Smooth muscle cell (in vitro differentiated cells): ENCODE measurements around the gene FGD4. TPM values are rescaled to one million over a fixed set of nuclear protein-coding genes. Genes with fewer than 3 reads are reported as not detected.
"Not testable (repeated sequence)": the region's sequence is repeated elsewhere in the genome, so short reads cannot be mapped to it uniquely, and the experiment has no call there.

Experiments used
- DNase-seq: peaks from one replicate; lab custom pipeline; 2025; ENCODE audit not compliant: unreplicated experiment; lab: John Stamatoyannopoulos, UW
- H2AFZ ChIP-seq: fragments of 200-600 bp; sonication (generic); 2 replicates; pipeline ENCODE4 v1.6.0; 2016; ENCODE audit warnings: antibody characterized with exemption, low read depth, mild to moderate bottlenecking
- H3F3A ChIP-seq: fragments of 200-600 bp; sonication (generic); 2 replicates; pipeline ENCODE4 v1.6.0; 2017; ENCODE audit warnings: antibody characterized with exemption, low read depth
- H3K27ac ChIP-seq: fragments of 200-600 bp; sonication (generic); 2 replicates; pipeline ENCODE4 v1.5.1; 2016; ENCODE audit warnings: low read depth, mild to moderate bottlenecking
- H3K27me3 ChIP-seq: fragments of 200-600 bp; sonication (generic); 2 replicates; pipeline ENCODE4 v1.6.1; 2016; ENCODE audit warnings: low read depth, mild to moderate bottlenecking
- H3K36me3 ChIP-seq: fragments of 200-600 bp; sonication (generic); 2 replicates; pipeline ENCODE4 v1.5.1; 2016; ENCODE audit warnings: low read depth
- H3K4me1 ChIP-seq: fragments of 200-600 bp; sonication (generic); 2 replicates; pipeline ENCODE4 v1.5.1; 2016; ENCODE audit warnings: low read depth
- H3K4me2 ChIP-seq: fragments of 200-600 bp; sonication (generic); 2 replicates; pipeline ENCODE4 v1.6.0; 2016; ENCODE audit warnings: mild to moderate bottlenecking
- H3K4me3 ChIP-seq: fragments of 200-600 bp; sonication (generic); 2 replicates; pipeline ENCODE4 v1.5.1; 2016; ENCODE audit warnings: mild to moderate bottlenecking
- H3K79me2 ChIP-seq: fragments of 200-600 bp; sonication (generic); 2 replicates; pipeline ENCODE4 v1.6.0; 2016; ENCODE audit warnings: low read depth, mild to moderate bottlenecking
- H3K9ac ChIP-seq: fragments of 200-600 bp; sonication (generic); 2 replicates; pipeline ENCODE4 v1.6.0; 2016; ENCODE audit warnings: low read depth
- H3K9me3 ChIP-seq: fragments of 200-600 bp; sonication (generic); replicated peaks from 2 replicates; pipeline ENCODE4 v1.5.1; 2016; ENCODE audit warnings: low read depth
- H4K20me1 ChIP-seq: fragments of 200-600 bp; sonication (generic); 2 replicates; pipeline ENCODE4 v1.6.0; 2016; ENCODE audit warnings: low read depth
- WGBS: methylation state at CpG from one replicate; pipeline ENCODE4 v1.1.7; 2016; ENCODE audit warnings: low lambda C conversion rate; 5-methylcytosine and 5-hydroxymethylcytosine counted together
- polyA plus RNA-seq: library from polyadenylated mRNA; unstranded; fragments of >200 nt; fragmentation: Nextera tagmentation; extraction: Ambion mirVana; gene quantifications from 2 replicates; pipeline ENCODE4 v1.2.1, GENCODE V29; 2016
- total RNA-seq: library from RNA; depleted of rRNA; stranded (reverse); fragments of >200 nt; gene quantifications from 2 replicates; pipeline ENCODE4 v1.2.3, GENCODE V29; 2014
- TF ChIP-seq, protein P1 (sequence below): fragments of 200-600 bp; sonication (generic); IDR thresholded peaks from 2 replicates; pipeline ENCODE4 v1.5.1; 2017; ENCODE audit warnings: borderline replicate concordance, mild to moderate bottlenecking, antibody characterized with exemption; ENCODE audit not compliant: insufficient read depth, poor library complexity, severe bottlenecking

Gene FGD4
- total and polyA plus RNA-seq, 2 experiments from 2014 or later, result 0.42 to 5.8 TPM

- TF ChIP-seq, protein P1, sequence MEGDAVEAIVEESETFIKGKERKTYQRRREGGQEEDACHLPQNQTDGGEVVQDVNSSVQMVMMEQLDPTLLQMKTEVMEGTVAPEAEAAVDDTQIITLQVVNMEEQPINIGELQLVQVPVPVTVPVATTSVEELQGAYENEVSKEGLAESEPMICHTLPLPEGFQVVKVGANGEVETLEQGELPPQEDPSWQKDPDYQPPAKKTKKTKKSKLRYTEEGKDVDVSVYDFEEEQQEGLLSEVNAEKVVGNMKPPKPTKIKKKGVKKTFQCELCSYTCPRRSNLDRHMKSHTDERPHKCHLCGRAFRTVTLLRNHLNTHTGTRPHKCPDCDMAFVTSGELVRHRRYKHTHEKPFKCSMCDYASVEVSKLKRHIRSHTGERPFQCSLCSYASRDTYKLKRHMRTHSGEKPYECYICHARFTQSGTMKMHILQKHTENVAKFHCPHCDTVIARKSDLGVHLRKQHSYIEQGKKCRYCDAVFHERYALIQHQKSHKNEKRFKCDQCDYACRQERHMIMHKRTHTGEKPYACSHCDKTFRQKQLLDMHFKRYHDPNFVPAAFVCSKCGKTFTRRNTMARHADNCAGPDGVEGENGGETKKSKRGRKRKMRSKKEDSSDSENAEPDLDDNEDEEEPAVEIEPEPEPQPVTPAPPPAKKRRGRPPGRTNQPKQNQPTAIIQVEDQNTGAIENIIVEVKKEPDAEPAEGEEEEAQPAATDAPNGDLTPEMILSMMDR, result no peak
- WGBS, result 87% methylated on average over 12 of the region's 12 CpGs
- no peak overlapping the region for H3K4me3 ChIP-seq
- no peak overlapping the region for H3K9ac ChIP-seq
- H3K27me3 ChIP-seq, result no peaks in the 10 kb centered on the region
- H3F3A ChIP-seq, result no peaks in the 10 kb centered on the region
- H3K79me2 ChIP-seq, result no peaks in the 10 kb centered on the region
- H3K27ac ChIP-seq, result no peak overlapping the region
- H3K9me3 ChIP-seq, result no peaks in the 10 kb centered on the region
- no peaks in the 10 kb centered on the region for H4K20me1 ChIP-seq
- no peak overlapping the region for H3K4me2 ChIP-seq
- H3K4me1 ChIP-seq, result peaks cover 19% of the 10 kb centered on the region
- H3K36me3 ChIP-seq, result no peaks in the 10 kb centered on the region
- no peak overlapping the region for H2AFZ ChIP-seq
- no peak for DNase-seq
Measured at GRCh38 chr12:32505067-32505945, 105.9 kb downstream of the FGD4 start.

DNA sequence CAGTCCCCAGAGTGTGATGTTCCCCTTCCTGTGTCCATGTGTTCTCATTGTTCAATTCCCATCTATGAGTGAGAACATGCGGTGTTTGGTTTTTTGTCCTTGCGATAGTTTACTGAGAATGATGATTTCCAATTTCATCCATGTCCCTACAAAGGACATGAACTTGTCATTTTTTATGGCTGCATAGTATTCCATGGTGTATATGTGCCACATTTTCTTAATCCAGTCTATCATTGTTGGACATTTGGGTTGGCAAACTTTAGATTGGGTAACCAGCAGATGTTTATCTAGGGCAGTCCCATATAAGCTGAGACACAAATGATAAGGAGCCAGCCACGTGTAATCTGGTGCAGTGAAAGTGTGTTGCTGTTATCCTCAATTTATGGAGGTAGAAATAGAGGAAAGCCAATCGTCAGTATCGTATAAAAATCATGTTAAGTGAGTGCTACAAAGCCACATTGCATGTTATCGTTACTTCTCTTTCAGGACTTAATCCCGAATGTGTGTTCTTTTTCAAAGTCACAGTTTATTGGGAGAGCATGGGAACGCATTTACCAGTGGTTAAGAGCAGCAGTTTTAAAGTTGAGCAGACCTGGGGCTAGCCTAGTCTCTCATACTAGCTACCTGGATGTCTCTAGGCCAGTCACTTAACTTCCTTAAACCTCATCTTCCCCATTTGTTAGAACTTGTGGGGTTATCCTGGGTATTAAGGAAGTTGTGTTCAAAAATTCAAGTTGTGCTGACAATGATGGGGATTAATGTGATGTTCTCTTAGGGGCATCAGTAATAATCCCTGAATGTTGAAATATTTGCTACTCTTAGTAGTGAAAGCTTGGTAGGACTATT is 108.0 kb downstream of the FGD4 start:
- H3K79me2 ChIP-seq, DNase-seq, H3K9me3 ChIP-seq, H3K9ac ChIP-seq, H3K27me3 ChIP-seq, H3K4me2 ChIP-seq, H3K4me3 ChIP-seq, H2AFZ ChIP-seq, H3K36me3 ChIP-seq, H4K20me1 ChIP-seq, H3F3A ChIP-seq, H3K27ac ChIP-seq: not testable (repeated sequence)
- 28% methylated on average over 6 of the region's 8 CpGs for WGBS
- peaks cover 13% of the 10 kb centered on the region for H3K4me1 ChIP-seq

DNA sequence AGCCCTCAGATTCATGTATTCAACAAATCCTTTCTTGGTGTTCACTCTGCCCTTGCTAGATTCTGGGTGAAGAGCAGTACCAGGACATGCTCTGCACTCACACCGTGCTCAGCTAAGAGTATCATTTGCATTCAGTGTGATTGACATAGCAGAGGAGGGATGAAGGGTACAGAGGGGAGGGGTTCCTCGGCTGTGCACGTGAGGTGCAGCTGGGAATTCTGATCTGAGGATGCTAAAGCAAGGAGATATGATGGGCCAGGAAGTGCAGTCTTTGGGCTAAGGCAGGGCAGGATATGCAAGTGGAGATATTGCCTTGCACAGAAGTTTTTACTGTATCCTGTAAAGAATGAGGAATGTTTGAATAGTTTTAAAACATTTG is 108.6 kb downstream of the FGD4 start:
- Histone ChIP-seq H3F3A (no peaks in the 10 kb centered on the region), H3K79me2 (no peaks in the 10 kb centered on the region), H3K36me3 (no peaks in the 10 kb centered on the region), H3K4me3 (no peak overlapping the region), H3K4me2 (no peak overlapping the region), H3K9ac (no peak overlapping the region), H3K27ac (no peak overlapping the region), H4K20me1 (no peaks in the 10 kb centered on the region), H3K27me3 (no peaks in the 10 kb centered on the region), H2AFZ (no peak overlapping the region), H3K4me1 (peaks cover 13% of the 10 kb centered on the region), H3K9me3 (no peaks in the 10 kb centered on the region)
- no peak for DNase-seq
- TF ChIP-seq, protein P1, result no peak
- WGBS, result 38% methylated on average over 3 of the region's 3 CpGs

GRCh38 chr12:32508626-32509025 is 109.3 kb downstream of the FGD4 start:
- H3K36me3 ChIP-seq, result no peaks in the 10 kb centered on the region
- peaks cover 13% of the 10 kb centered on the region for H3K4me1 ChIP-seq
- TF ChIP-seq, protein P1, result no peak
- H3K27me3 ChIP-seq, result no peaks in the 10 kb centered on the region
- no peaks in the 10 kb centered on the region for H4K20me1 ChIP-seq
- no peaks in the 10 kb centered on the region for H3K9me3 ChIP-seq
- H3K27ac ChIP-seq, result no peak overlapping the region
- no peak for DNase-seq
- 85% methylated on average over 3 of the region's 3 CpGs for WGBS
- no peak overlapping the region for H3K4me3 ChIP-seq
- H3K79me2 ChIP-seq, result no peaks in the 10 kb centered on the region
- no peak overlapping the region for H2AFZ ChIP-seq
- no peak overlapping the region for H3K9ac ChIP-seq
- H3F3A ChIP-seq, result no peaks in the 10 kb centered on the region
- H3K4me2 ChIP-seq, result no peak overlapping the region
